GM21381 (cell line): Measurements from ENCODE around the gene STOX2.
"Not testable (repeated sequence)": the region's sequence is repeated elsewhere in the genome, so short reads cannot be mapped to it uniquely, and the experiment has no call there.

ENCODE experiments used
- ATAC-seq: cut with Tn5 transposase; IDR thresholded peaks from one replicate; pipeline ENCODE4 v1.9.1; 2021; ENCODE audit warnings: mild to moderate bottlenecking, moderate library complexity; ENCODE audit not compliant: unreplicated experiment

Gene STOX2

DNA sequence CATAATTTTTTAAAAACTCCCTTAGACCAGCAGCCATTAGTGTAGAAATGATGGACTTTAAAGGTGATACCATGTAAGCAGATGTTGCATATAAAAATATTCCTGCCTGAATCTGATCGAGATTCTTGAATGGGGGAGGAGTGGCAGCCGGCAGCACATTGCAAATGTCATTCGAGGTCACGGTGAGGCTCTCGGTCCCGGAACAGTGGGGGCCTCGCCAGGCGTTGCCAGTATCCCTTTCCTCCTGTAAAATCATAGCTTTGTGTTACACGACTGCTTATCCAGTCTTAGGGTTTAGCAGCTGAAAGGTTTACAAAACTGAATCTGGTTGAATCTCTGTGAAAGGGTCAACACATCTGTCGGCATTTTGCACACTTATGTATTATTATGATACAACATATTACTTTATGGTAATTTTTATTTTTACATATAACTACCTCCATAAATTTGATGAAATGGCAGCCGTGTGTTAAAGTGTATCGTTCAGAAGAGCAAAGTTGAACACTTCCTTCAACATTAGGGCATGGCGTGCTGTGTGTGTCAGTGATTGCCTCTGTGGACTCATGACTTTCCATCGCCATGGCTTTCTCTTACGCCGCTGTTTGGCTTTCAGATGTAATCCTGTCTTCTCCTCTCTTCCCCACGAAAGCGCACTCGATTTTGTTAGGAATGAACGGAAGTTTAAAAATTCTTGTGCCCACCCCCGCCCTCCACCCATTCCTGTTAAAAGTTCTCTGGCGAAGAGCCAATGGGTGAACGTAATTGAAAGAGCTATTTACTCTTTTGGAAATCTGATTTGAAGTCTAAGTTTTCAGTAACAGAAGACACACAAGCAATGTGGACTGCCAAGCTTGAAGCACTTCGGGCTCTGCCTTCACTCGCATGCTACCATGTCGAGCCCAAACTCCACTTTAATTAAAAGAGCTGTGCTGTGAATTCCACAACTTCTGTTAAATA, 114.8 kb downstream of the STOX2 start:
- ATAC-seq = no peak

DNA sequence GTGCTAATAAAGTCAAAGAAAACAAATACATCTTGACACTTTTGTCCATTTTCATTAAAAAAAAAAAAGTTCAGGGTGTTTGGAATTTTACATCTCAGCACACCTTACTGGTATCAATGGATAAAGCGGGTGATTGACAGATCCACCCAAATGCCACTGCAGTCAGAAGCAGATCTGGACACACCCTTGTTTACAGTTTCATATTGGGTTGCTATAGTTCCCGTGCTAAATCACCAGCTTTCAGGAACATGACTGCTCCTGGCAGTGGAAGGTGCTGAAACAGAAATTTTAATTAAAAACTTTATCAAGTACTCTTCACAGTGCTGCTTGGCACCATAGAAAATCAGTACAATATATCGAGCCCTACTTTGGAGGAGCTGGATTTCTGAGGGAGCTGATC, 116.3 kb downstream of the STOX2 start:
- ATAC-seq = no peak

DNA sequence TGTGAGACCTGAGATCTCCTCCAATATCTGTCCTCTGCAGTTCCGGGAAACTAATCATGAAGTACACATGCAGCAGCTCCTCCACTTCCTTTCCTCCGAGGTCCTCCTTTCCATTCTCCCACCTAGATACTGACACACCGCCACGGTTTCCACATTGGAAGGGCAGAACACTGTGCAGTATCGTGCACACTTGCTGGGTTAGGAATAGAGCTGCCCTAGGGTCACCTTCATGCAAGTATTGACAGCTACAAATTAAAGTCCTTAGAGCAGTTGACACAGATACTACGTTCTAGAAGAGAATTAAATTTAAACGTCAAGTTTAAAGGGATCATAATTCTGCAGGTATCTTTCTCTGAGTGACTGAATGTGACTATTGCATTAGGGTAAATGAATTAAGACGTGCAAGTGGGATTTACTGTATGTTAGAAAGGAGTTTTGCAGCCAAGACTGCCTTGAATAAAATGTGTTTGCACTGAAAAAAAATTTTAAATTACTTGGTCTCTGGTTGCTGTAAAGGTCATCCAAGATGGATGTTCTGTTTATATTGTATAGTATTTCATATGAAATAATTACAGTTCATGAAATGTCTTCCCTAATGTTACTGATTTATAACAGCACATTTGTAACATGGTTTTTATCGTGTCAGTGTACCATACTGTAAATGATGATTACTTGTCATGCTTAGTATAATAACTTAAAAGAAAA, 117.7 kb downstream of the STOX2 start:
- no peak for ATAC-seq

DNA sequence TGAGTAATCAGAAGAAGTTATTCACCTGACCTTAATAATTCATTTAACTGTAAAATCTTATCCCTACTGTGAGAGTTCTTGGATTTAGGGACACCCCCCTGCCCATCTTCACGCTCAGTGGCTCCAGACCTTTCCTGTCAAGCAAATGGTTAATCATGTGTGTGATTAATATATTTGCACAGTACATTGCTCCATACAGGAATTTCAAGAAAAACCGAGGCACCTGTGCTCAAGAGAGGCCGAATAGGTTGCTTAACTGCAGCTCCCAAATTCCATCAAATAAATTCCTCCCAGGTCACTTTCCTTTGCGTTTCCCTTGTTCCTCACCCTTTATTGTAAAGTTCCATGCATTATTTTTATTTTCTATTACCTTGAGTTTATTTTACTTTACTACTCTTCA, 119.5 kb downstream of the STOX2 start:
- no peak for ATAC-seq

DNA sequence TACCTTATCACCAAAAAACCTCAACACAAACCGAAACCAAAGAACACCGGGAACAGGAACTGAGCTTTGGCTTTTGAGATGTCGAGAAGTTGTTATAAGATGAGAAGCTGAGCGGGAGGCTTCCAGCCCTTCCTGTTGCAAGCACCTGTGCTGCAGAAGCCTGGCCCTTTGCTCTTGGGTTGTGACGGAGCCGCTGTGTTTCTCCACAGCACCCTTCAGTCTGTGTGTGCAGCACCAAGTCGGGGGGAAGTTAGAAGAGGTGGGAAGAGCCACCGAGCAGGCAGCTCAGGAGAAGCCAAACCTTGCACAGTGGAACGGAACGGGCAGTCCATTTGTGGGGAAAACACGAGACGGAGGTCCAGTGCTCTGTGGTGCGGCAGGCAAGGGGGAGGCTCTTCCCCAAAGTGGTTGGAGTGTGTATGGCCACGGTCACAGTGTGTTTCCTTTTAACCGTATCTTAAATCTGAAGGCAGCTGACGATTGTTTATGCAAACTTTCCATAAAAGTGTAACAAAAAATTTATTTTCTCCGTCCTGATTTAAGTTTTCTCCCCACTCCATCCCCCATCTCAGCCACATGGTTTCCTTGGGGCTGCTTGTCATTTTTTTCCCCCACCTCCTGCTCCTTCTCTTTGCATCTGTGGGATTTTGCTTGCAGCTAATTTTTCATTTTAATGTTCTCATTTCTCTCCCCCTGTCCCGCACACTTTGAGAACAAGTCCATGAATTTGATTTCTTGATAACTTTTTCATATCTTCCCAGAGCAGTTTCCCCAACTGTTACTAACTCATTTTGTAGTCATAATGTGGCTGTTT, 123.7 kb downstream of the STOX2 start:
- ATAC-seq = no peak

DNA sequence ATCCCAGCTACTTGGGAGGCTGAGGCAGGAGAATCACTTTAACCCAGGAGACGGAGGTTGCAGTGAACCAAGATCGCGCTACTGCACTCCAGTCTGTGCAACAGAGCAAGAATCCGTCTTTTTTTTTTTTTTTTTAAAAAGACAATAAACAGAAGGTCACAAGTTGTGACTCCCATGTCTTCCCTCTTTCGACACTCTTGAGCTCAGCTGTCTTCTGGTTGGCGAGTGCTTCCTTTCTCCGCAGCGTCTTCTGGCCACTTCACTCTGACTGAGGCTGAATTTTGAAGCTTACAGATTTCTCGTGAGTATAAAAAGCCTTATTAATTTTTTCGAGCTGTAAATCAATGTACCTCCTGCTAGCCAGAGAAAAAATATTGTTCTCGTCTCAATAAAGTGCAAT, 124.9 kb downstream of the STOX2 start:
- no peak for ATAC-seq

DNA sequence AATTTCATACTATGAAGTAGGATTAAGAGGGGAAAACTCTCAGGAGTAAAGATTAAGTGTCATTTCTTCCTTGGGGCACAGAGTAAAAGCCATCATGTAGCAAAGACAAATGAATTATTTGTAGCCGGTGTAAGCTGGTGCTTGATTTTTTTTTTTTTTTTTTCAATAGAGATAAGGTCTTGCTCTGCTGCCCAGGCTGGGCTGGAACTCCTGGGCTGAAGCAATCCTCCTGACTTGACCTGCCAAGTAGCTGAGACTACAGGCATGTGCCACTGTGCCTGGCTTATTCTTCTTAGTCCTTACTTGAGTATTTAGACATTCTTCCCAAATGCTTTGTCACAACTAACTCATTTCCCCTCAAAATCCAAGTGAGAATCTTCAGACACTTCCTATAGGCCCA, 125.7 kb downstream of the STOX2 start:
- no peak for ATAC-seq

DNA sequence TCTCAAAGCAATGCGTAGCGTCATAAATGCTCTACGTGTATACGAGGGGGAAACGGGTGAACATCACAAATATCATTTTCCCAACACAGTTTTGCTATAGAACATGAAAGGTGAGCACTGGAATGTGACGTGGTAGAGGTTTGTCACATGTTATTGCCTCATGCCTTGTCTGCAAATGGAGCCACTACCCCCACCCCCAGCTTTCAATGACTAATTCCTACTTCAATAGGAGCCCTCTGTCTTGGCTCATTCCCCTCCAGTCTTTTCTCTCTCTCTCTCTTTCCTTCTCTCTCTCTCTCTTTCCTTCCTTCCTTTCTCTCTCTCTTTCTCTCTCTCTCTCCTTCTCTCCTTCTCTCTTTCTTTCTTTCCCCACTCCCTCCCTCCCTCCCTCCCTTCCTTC, 127.0 kb downstream of the STOX2 start:
- ATAC-seq = no peak

DNA sequence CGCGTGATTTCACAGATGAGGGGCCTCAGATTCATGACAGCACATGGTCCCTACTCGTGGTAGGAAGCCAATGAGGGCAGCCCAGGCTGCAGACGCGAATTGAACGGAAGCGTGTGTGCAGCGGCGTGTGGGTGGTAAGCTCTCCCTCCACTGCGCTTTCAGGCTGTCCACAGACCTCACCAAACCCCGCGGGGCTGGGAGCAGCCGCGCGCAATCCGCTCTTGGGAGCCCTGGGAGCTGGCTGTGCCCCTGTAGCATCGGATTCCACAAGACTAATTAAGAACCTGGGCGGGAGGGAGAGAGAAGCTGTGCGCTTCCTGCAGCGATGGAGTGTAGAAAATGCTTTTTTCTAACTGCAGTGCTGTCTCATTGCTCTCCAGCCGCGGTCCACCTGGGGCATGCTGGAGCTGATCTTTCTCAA, 134.9 kb downstream of the STOX2 start:
- ATAC-seq = no peak

DNA sequence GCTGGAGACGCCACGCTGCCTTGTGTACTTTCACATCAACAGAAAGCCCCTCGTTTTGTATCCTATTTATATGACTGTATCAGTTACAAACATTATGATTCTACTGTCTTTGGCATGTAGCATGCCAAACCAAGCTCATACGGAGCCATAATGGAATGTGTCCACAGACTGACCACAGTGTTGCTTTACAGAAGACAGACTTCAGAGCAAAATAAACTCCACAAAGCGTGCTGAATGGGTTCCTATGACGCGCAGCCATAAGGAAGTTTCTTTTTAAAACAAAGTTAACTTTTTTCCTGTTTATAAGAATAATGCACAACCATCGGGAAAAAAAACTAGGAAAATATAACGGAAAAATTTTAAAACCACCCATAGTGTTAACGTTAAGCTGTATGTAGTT, 136.0 kb downstream of the STOX2 start:
- ATAC-seq = no peak

DNA sequence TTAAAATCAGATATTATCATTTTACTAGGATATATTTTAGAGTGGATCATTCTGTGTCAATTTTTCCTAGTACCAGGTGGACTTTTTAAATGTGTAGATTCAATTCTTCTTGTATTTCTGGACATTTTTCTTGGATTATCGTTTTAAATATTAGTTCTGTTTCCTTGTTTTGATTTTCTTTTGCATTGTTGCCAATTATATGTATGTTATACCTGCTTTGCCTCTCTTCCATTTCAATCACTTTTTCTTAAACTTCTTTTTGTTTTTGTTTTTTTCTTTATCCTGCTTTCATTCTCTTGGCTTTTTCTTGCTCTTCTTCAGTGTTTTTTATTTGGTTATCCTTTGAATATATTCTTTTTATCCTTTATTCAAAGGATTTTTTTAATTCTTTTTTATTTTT, 141.0 kb downstream of the STOX2 start:
- ATAC-seq = no peak

DNA sequence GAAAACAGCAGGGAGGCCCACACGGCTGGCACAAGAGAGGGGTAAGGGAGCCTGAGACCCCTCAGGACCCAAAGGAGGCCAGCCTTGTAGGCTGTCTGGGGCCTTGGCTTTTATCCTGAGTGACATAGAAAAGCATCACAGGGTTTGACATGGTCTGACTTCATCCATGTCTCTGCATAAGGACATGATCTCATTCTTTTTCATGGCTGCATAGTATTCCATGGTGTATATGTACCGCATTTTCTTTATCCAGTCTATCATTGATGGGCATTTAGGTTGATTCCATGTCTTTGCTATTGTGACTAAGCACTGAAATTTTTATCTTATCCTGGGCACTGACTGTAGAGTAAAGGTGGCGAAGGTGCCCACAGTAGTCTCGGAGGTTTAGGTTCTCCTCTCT, 146.2 kb downstream of the STOX2 start:
- ATAC-seq = not testable (repeated sequence)

DNA sequence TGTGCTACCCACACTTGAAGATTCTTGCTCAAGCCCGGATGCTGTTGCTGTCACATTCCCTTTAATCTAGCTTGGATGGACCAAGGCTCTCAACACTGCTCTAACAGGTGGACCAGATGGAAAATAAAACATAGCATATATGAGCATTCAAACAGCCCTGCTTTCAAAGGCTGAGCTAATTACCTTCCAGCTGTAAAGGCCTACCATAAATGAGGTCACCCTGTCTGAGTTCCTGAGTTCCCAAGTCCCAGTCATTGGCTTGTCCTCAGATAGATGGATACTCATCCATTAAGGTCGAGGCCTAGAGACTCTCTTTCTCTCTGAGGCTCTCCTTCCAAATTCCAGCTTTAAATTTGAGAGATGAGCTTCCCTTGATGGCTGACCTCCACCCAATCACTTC, 147.5 kb downstream of the STOX2 start:
- ATAC-seq = no peak

DNA sequence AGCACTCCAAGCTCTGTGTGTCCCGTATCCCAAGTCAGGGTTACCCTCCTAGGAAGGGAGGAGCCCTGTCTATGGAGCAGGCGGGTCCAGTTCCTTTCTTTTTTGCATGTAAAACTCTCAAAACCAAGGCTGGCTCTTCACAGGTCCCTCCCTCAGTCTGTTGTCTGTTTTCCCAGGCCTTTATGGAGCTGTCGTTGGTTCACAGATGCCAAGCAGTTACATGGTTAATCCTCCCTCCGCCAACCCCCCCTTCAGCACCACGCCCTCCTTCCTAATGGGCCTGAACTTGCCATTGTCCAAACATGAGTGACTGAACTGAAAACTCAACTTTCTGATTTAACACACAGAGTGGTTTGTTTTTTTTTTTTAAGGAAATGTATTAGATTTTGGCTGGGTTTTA, 148.3 kb downstream of the STOX2 start:
- no peak for ATAC-seq

DNA sequence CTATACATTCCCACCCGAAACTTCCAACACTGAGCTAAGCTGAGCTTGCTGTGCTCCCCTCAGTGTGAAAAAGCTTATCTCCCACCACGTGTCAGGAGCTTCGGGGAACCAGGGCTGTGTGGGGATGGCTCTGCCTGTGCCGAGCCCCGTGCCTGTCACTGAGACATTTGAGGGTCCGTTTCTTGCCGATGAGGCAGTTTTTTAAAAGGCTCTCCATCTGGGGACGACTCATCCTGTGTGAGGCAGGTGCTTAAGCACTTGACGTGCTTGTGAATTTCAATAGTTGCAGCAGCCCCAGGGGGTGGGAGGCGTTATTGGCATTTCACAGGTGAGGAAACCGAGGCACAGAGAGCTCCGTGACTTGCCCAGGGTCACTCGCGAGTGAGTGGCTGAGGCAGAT, 151.8 kb downstream of the STOX2 start:
- ATAC-seq = no peak

DNA sequence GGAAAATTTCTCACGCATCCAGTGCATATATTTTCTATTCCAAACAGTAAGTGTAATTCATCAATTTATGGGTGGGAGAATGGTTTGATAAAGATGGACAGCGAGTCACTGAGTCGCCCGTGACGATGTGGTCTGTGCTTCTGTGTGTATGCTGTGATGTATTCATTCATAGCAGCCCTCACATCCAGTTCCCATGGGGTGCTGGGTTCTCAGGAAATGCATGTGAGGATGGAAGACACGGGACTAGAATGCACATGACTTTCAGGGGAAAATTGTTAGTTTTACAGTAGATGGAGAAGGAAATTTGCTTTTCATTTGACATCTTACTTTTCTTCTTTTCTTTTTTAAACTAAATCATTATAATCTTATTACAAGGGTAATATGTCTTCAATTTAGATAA, 152.9 kb downstream of the STOX2 start:
- ATAC-seq = no peak

DNA sequence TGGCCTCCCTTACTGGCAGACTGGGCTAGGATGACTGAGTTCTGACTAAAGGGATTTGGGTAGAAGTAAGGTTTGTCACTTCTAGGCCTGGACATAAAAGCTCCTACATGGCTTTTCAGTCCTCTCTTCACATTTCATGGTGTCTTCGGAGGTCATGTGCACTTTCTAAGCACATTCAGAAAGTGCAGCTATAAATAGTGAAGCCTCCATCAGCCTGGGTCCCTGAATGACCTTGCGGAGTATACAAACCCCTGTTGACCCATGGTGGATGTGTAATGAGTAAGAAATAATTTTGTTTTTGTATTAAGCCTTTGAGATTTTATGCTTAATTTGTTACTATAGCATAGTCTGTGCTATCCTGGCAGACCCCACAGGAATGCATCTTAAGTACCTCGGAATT, 154.0 kb downstream of the STOX2 start:
- no peak for ATAC-seq

DNA sequence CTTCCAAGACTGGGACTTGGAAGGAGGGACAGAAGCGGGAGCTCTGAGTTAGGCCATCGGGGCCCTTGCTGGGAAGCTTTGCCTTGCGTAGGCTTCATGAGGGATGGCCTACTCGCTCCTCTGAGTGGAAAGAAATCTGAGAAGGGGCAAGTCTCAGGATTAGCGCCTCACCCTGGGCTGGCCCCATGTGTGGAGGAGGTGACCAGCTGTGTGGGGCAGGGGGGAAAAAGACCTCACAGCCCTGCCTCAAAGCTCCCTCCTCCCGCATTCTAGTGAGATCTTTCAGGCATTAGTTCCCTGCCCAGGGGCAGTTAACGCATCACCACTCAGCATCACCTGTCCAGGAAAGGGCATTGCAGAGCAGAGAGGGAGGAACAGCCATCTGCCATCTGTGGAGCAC, 156.5 kb downstream of the STOX2 start:
- ATAC-seq = no peak

DNA sequence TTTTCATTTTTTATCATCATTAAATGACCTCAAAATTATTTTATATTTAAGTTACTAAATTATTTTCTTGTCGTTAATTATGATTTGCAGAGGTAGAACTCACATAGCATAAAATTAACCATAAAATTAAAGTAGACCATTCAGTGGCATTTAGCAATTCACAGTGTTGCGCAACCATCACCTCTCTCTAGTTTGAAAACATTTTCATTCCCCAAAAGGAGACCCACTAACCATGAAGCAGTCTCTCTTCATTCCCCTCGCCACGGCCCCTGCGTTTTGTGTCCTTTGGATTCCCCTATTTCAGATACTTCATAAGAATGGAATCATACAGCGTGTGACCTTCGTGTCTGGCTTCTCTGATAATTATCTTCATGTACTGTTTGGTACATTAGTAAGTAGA, 157.7 kb downstream of the STOX2 start:
- ATAC-seq = no peak

DNA sequence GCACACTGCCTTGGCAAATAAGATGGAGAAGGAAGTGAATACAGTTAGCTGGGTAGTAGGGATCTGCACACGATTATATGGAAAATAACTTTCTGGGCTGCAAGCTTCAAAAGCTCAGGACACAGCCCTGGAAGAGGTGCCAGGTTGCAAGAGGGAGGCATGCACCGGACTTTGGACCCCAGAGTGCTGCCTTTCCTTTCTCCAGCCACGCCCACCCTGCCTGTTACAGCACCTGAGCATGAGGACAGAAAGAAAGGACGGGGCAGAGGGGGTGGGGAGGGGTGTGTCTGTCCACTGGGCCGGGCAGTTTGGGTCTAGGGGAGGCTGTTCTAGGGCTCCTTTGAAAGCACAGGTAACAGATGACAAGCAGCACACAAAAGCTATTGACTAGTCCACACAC, 159.8 kb downstream of the STOX2 start:
- ATAC-seq = no peak

DNA sequence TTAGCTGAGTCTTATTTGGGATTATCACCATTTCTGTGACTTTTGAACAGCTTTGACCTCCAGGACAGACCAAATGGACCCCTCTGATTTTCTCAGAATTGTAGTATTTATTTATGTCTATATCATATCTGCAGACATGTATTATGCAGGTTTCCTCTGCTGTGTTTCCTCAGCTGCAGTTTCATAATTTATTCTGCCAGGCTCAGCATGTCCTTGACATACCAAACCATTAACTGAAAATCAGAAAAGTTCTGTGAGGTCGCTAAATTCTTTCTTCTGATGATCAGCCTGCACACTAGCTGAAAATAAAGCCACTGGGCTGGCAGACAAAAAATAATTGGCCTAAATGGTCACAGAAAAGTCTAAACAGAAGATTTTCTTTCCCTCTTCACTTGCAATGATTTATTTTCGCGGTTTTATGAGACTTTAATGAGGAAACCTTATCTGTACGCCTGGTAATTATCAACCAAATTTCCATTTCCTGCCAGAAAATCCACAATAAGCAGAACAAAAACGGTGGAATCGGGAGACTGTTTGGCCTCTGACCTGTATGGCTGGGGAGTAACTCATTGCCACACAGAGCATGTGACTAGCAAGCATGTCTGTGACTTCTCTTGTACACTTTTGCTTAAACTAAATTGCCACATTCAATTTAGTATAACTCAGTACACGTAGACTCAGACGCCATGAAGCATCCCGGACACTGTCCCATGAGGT, 161.6 kb downstream of the STOX2 start:
- ATAC-seq = no peak
